Activated T-cell treated with anti-CD3 and anti-CD28 coated beads, Interleukin-2, amount 50 U/mL, for 48 hours (primary cell): ENCODE results near the gene ANKH.

Experiments used
- DNase-seq, 2 experiments: peaks; one replicate each; pipeline ENCODE4 v3.0.0-alpha.2; 2020

ANKH gene

DNA sequence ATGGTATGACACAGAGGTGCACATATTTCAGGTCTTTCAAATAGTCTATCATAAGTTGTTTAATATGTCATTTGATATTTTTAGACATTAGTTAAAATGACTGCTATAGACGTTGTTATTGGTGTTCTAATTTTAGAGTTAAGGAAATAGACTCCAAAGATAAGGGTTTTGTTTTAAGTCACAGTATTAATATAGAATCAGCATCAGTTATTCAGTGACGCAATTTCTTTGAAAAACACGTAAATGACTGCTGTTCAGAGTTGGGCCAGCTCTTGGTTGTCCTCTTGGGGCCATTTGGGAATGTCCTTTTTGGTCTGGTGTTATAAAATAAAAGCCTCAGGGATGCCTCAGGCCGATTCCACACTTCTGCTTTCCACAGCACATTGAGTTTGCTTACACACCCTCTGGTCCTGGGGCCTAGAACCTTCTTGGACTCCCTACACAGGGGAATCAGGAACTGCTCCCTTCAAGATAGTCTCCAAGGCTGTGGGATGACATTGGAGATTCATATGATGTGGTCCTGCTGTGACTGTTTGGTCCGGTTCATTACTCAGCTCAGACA is 192.7 kb downstream of the ANKH start:
- DNase-seq = no peak

DNA sequence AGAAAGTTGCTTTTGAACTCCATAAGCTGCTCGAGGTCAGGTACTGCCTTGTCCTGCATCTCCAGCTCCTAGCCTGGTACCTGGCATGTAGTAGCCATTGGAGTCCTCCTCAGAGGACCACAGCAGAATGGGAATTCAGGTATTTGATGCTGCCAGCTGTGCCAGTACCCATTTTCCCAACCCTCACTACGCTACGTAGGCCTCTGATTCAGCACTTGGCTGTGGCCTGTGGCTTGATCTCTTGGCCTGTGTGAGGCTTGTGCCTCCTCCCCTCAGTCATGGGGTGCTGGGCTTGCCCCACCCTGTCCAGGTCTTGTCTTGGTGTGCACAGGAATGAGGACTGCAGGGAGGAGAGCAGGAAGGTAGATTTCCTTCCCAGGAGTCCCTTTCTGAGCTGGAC is 195.3 kb downstream of the ANKH start:
- DNase-seq = peak in 1 of 2 experiments; percentile 60

DNA sequence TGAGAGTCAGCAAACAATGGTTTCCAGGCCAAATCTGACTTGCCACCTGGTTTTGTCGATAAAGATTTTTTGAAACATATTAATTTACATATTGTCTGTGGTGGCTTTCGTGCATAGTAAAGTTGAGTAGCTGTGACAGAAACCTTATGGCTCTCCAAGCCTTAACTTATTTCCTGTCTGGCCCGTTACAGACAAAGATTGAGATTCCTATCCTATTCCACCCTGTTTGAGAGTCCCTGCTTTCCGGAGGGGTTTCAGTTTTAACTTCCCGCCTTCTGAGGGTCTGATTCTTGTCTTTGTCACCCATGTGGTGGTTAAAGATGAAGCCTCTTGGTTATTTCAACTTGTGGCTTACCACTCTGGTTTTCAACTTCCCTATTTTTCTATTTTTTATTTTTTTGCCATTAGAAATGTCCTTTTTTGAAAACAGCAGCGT is 195.7 kb downstream of the ANKH start:
- no peak for DNase-seq

DNA sequence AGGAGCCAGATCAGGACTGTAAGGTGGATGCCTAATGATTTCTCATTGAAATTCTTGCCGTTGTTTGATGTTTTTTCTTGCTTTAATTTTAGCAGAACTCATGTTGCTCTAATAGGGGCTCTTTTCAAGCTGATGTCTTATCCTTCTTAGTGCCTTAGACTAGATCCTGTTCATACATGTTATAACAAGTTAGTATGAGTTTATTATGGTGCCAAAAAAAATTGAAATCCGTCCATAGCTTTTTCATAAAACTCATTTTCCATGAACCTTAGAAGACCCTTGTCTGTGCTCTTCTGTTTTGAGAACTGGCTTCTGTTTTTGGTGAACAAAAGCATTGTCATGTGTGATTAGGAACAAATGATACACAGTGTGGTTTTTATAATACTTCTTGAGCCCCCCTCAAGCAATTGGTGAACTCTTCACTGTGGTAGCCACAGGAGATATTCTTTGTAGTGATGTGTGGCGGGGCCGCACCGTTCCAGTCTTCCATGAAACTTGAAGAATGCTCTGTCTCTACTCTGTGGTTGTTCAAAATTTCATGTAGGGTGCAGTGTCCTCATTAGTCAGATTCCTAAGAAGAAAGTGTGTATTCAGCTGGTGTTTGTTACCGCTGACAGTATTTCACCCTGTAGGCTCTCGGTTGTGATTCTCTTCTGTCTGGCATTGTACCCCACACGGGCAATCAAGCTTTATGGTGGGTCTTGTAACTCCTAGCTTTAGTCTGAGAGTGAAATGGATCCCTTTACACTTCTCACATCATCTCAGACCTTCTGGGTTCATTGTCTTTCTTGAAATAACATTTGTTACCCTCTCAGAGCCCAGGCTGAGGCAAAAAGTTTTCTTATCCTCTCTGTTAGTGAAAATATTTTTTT is 196.4 kb downstream of the ANKH start:
- no peak for DNase-seq

DNA sequence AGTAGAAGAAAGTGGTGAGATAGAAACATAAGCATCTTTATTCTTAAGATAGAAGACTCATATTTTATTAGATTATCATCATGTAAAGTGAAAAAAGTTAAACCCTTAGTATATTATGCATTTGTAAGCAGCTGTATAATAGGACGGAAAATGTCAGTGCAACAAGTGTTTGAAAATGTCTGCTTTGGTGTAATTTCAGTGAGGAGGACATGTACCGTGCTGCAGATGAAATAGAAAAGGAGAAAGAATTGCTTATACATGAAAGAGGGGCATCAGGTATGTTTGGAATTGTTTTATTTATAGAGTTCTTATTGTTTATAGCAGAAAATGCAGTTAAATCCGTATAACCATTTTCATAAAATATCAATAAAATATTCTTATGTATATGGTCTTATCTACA is 198.1 kb downstream of the ANKH start:
- no peak for DNase-seq

DNA sequence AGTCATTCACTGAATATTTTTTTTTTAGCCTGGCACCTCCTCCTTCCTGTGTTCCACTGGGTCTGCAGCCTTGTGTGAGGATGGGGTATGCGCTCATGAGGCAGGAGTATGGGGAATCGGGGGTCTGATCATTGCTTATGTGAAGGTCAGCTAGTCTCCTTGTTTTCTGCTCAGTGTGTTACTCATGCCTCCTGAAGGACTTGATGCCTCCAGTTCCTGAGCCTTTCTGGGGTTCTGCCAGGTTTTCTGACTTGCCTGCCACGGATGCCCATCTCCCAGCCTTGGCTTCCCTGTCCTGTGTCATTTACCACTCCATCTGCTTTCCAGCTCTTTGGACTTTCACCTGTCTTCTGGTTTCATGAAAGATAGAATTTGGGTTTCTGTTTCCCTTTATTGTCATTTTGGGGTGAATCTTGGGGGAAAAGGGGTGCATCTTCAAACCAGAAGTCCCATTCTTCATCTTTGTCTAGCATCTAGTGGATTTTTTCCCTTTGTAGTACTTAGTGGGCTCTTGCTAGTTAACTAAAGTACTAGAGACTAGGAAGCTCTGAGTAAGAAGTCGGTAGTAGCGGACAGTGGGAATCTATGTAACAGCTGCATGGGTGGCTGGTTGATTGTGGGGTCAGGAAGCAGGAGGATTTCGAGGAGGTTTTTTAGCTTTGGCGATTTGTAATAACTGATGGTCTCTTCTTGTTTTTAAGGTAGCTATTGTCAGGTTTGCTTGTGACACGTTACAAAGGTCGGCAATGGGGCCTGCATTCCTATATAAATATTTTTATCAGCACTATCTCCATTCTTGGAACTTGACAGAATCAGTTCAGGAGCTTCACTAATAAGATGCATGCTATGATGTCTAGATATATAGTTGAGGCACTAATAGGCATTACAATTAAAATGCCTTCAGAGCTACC is 198.8 kb downstream of the ANKH start:
- DNase-seq = no peak

DNA sequence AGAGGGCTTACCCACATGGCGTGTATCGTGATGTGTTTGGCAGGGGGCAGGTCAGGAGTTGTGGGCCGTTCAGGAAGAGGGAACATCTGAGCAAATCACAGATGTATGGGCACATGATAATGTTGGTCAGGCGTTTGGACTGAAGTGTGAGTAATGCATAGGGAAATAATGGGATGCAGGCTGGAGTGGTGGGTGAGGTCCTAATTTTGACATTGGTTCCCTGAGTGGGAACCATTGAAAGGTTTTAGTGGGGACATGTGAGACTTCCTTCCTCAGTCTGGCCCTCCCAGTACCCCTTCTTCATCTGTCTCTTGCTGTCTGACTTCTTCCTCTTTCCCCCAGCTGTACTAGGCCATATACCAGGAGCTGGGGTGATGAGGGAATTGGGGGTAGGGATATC is 199.5 kb downstream of the ANKH start:
- no peak for DNase-seq

DNA sequence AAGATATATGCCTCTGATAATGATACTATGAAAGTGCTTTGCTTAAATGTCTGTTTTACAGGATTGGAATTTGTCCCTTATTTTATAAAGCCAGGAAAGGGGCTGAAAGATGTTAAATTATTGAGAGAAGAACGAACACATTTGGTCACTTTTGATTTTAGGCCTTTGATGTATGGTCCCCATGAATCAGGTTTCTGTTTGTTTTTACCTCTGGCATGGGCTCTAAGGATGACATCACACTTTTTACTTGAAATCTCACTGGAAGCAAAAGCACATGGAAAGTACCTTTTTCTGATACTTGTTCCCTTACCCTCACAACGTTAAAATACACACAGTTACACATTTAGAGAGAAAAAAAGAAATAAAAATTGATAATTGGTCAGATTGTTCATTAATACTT is 200.2 kb downstream of the ANKH start:
- no peak for DNase-seq

DNA sequence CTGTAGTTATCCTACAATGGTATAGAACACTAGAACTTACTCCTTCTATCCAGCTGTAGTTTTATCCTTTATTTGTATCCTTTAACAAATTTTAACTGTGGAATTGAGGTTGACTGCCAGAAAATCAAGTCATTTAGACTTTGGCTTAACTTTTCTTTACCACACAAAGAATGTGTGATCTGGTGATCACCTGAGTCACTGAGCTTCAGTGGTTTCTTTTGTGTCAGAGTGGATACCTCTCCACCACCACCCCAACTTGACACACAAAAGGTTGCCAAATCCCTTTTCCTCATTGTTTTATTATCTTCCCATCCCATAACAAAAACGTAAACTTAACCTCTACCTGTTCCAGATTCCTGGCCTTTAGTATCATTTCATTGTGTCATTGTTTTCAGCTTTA is 201.6 kb downstream of the ANKH start:
- DNase-seq = no peak

DNA sequence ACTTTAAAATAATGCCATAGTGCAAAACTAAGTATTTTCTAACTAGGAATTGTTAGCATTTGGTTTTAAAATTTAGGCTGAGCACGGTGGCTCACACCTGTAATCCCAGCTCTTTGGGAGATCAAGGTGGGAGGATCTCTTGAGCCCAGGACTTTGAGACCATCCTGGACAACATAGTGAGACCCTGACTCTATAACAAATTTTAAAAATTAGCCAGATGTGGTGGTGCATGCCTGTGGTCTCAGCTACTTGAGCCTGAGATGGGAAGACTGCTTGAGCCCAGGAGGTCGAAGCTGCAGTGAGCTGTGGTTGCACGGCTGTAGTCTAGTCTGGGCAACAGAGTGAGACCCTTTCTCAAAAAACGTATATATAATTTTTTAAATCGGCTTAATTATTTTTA is 202.2 kb downstream of the ANKH start:
- no peak for DNase-seq

DNA sequence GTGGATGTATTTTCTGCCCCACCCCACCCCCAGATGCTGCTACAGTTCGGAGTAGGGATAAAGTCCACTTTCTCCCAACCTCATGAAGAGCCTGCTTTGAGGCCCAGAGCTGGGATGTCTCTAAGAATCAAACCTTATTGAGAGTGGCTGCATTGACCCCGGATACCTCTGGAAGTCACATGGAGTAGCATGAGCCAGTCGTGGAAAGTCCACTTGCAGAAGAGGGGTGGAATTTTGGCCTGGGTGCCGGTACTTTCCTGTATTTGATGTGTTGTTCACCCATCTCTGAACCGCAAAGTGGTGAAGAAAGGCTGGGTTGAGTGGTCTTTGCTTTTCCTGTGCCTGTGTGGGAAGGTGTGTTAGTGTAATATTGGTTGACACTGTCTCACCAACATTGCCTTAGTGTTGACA is 203.4 kb downstream of the ANKH start:
- peak; percentile 55 to 60 for DNase-seq

DNA sequence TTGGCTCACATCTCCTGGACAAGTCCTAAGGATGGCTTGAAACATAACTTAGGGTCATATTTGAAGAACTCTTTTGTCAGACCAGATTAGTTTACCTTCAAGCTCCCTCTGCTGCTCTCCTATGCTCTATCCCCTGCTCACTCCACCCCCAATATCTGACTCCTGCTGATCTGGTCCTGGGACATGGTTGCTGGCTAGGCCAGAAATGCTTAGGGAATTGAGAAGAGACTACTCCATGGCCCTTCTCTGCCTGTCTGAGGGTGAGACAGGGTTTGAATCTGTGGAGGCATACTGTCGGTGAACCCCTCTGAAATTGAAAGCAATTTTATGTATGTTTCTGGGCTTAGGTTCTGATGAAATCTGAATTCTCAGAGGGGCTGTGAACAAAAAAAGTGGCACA is 203.8 kb downstream of the ANKH start:
- DNase-seq = no peak

DNA sequence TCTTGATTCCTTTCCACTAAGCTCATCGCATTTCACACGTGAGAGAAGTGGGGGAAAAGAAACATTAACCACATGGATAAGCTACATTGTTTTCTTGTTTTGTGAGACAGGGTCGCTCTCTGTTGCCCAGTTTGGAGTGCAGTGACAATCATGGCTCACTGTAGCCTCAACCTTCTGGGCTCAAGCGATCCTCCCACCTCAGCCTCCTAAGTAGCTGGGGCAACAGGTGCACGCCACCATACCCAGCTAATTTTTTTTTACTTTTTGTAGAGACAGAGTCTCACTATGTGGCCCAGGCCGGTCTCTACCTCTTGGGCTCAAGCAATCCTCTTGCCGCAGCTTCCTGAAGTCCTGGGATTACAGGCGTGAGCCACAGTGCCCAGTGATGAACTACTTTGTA is 204.3 kb downstream of the ANKH start:
- DNase-seq = no peak

DNA sequence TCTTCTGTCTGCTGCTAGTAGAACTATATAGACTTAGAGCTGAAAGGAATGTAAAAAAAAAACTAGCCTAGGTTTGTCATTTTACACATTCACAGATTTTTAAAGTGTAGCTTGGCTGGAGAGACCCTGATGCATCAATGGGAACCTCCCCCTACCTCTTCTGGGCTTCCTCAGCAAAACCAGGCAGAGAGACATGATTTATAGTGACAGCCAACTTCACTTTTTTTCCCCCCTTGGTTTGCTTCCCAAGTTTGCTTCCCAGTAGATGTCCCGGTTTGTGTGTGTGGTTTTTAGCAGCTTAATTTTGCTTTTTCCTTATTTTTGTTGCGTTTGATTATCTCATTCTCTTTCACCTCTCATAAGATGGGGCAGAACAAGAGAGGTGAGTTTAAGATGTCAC is 205.2 kb downstream of the ANKH start:
- no peak for DNase-seq

DNA sequence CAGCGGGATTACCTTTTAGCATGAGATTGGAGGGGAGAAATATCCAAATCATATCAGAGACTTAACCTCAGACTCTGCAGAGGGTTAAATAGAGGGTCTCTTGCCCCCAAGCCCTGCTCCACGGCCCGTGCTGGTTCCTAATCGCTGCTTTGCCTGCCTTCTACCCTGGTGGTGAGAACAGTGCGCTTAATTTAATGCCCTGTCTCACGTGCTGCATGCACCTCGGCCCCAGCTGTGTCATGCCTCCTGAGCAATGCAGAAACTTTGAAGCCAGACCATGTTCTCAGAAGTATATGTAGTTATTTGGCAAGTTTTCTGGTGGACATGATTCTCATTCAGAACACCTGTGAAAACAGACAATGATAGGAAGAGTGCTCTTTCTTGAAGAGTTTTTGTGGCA is 205.6 kb downstream of the ANKH start:
- peak; percentile 64 to 69 for DNase-seq

DNA sequence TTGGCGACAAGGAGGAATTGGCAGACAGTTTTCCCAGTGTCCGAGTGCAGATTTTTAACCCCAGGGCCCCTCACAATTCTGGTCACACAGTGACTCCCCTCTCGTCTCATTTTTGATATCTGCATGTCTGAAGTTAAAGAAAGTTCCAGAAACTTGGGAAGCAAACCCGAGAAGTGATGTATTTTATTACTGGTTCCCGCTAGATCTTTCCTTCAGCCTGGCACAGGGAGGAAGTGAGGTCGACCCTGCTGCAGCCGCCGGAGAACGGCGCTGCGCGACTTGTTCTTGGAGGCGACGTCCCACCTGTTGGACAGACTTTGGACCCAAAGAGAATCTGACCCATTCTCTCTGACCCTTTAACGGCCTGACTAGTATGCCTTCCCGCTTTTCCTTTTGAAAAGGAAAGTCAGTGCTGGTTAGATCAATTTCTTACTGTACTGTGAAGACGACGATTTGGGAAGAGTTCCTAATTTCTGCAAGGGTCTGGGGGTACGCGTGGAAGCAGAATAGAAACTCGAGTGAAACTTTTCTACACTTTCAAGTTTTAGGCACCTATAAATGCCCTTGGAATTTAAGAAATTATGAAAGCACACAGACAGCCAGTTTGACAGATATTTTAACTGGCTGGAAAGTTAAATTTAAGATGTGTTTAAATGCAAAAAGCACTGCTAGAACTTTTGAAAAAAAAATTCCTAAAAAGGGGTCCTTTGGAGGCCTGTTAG is 206.3 kb downstream of the ANKH start:
- peak in 1 of 2 experiments; percentile 56 for DNase-seq

DNA sequence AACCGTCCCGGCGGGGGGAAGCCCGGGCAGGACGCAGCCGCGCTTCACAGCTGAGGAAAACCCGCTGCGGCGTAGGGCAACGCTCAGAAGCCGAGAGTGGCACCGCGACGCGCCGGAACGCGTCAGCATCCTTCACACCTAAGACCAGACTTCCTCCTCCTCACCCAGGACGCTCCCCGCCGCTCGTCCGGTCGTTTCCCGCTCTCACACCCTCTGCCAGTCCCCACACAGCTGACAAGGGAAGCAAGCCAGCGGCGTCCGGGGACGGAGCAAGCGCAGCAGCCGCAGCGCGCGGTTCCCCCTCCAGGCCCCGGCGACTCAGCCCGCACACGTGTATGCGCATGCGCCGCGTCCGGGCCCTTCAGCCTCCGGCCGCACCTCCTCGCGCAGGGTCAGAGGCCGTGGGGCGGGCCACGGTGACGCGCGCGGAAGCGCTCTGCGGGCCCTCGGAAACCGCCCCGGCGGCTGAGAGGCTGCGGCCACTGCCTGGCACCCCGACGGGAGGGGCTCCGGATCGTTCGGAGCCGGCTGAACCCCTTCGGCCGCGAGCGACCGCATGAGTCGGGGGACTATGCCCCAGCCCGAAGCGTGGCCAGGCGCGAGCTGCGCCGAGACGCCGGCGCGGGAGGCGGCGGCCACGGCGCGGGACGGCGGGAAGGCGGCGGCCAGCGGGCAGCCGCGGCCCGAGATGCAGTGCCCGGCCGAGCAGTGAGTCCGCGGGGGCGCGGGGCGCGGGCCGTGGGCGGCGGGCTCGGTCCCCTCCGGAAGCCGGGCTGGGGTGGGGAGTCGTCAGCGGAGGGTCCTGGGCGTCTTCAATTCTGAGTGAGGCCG is 207.1 kb downstream of the ANKH start, which contains the start of gene OTULIN:
Gene OTULIN (plus strand): TSS at position 449 of the 831 bp plus-strand sequence. CDS start 108 bp downstream, at position 557.
- DNase-seq = peak; percentile 89 to 93

DNA sequence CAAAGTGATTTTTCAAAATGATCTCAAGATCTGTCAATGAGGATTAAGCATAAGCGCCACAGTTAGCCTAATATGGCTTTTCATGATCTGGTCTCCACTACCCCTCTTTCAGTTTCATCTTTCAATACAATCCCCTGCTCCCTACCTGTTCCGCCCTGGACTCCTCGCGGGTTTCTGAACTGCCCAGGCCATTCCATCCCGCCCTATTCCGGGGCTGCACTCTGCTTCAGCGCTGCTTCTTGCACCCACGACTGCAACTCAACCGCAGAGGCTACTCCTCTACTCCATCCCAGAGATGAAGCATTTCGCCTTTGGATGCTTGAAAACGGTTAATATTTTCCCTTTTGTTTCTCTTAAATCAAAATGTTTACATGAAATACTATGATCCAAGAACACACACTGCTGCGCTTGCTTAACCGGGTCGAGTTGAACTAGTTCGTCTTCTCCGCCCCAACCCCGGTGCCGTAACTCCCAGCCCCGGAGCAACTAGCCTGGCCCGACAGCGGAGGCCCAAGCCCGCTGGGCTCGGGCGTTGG is 207.8 kb downstream of the ANKH start:
- no peak for DNase-seq

DNA sequence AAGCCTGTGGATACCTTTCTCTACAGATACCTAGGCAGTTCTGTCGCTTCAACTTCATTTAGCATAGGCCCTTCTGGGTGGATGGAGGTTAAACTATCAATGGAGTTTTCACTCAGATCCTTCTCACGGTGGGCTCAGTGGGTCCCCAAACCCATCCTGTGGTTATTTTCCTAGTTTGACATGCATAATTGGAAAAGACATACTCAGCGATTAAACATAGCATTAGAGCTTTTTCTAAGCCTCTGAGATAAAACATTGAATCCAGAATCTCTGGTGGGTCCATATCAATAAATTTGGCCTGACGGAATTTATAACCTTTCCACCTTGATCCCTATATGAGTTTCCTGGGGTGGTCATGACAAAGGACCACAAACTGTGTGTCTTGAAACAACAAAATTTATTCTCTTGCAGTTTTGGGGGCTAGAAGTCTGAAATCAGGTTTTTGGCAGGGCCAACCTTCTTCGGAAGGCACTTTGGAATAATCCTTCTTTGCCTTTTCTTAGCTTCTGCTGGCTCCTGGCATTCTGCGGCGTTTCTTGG is 208.8 kb downstream of the ANKH start:
- DNase-seq = no peak

DNA sequence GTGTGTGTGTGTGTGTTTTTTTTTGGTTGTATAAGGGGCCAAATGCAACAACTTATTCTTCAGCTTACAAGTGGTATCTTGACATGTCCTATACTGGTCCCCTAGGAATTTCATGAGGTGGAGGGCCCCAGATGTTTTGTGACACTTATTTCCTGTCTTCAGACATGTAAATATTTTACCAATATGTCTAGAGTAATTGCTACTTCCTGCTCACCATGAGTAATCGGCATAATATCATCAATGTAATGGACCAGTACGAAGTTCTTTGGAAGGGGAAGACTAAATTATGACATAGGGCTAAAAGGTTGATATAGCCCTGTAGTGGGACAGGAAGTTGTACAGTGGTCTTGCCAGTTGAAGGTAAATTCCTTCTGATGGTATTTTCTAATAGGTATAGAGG is 210.7 kb downstream of the ANKH start:
- DNase-seq = no peak
